HG02840 (cell line): Measurements from ENCODE around the gene SCGB3A1.

ENCODE experiments used
- ATAC-seq: cut with Tn5 transposase; IDR thresholded peaks from one replicate; pipeline ENCODE4 v1.9.1; 2021; ENCODE audit warnings: mild to moderate bottlenecking, moderate library complexity, moderate number of reproducible peaks; ENCODE audit not compliant: unreplicated experiment, low FRiP score

The SCGB3A1 gene

DNA sequence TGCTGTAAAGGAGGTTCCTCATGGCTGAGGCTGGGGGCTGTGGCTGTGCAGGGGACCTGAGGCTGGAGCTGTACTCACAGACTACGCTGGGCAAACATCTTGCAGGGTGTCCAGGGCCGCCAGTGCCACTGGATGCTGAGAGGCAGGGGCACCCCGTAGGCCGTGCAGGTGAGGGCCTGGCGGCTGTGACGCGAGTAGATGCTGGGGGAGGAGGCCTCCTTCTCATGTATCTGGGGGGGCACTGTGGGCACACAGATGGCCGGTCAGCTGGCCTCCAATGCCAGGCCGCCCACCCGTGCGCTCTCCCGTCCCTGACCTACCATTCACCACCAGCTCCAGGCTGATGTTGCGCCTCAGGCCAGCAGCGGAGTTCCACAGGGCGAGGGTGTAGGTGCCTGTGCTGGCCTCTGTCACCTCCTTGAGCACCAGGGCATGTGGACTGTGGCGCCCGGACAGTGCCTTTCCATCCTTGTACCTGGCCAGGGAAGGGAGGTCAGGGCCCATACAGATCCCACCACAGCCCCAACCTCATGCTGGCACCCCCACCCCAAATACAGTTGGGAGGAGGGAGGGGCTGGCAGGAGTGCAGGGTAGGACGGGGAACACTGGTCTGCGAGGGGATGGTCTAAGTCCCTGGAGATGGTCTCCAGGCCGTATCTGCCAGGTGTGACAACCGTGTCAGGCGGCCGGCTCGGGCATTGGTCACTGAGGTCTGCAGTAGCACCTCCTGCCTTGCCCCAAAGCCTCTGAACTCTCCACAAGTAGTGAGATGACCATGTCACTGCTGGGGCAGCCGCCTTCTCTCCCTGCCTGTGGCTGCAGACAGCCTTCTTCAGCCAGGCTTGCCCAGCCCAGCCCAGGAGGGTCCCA lies 34.7 kb upstream of the SCGB3A1 start:
- no peak for ATAC-seq

DNA sequence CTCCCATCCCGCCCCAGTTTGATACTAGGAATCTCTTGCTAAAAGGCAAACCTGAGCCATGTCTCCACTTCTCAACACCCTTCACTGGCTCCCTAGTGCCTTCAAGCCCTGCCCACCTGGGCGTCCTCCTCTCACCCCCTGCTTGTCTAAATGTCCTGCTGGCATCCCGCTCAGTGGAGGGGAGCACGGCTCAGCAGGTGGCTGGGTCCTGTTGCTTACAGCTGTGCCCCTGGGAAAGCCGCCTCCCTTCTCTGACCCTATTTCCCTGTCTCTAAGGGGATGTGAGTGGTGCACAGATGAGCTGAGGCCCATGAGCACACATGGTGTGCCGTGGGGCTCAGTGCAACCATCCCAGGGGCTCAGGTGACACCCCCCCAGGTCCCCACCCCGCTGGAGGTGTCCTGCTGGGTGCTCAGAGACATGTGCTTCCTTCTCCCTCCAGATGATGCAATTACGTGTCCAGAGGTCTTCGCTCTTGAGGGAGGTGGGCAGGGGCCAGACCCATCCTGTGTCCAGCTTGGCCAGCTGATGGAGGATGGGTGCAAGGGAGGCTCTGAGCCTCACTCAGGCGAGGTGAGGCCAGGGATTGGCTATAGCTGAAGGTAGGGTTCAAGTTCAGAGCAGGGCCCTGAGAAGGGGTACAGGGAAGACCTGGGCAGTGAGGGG lies 34.0 kb upstream of the SCGB3A1 start:
- ATAC-seq: no peak

DNA sequence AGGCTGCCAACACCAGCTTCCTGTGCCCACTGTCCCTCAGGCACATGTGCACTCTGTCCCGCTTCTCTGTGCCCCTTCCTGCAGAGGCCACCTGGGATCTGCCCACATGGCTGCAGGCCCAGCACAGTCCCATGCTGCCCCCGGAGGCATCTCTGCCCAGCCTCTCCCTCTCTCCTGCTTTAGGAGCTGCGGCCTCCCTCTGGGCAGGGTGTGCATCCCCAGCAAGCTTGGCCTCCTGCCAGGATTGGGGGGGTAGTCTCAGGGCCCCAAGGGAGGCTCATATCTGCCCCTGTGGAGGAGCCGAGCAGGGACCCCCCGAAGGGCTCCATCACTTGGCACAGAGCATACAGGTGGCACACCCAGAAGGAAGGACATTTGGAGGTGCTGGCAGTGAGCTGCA lies 33.3 kb upstream of the SCGB3A1 start:
- no peak for ATAC-seq

GRCh38 chr5:180623844-180624243 lies 32.5 kb upstream of the SCGB3A1 start:
- no peak for ATAC-seq

- no peak for ATAC-seq
These were observed 32.1 kb upstream of the SCGB3A1 start for GRCh38 chr5:180623411-180623834.

GRCh38 chr5:180622910-180623309 lies 31.6 kb upstream of the SCGB3A1 start:
- ATAC-seq: no peak

DNA sequence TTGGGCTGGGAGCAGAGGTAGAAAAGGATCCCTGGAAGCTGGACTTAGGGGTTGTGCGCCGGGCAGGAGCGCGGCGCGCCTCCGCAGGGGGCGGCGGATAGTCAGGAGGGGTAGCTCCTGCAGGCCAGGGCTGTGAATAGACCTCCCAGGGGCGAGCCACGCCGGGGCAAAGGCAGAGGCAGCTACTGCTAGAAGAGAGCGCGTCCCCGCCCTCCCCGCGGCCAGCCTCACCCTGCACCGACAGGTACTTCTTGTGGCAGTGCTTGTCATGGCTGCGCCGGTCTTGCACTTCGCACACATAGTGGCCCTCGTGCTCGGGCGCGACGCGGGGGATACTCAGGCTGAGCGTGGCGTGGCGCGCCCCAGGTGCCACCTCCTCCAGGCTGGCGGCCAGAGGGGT lies 30.0 kb upstream of the SCGB3A1 start:
- ATAC-seq: no peak

DNA sequence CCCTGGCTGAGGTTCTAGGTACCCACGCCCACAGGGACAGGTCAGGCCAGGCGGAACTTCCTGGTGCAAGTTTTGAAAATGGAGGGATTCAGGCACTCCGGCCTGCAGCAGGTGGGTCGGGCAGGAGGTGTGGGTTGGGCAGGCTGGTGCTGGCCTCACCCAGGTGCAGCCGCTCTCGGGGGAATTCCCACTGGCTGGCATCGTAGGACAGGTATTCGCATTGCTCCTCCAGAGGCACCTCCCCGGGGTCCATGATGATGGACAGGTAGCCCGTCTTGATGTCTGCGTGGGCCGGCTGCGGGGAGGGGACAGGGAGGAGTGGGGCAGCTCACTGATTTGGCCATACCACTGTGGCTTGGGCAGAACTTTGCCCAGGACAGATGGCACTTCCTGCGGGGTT lies 28.7 kb upstream of the SCGB3A1 start:
- no peak for ATAC-seq

GRCh38 chr5:180619563-180619915 lies 28.2 kb upstream of the SCGB3A1 start:
- no peak for ATAC-seq

DNA sequence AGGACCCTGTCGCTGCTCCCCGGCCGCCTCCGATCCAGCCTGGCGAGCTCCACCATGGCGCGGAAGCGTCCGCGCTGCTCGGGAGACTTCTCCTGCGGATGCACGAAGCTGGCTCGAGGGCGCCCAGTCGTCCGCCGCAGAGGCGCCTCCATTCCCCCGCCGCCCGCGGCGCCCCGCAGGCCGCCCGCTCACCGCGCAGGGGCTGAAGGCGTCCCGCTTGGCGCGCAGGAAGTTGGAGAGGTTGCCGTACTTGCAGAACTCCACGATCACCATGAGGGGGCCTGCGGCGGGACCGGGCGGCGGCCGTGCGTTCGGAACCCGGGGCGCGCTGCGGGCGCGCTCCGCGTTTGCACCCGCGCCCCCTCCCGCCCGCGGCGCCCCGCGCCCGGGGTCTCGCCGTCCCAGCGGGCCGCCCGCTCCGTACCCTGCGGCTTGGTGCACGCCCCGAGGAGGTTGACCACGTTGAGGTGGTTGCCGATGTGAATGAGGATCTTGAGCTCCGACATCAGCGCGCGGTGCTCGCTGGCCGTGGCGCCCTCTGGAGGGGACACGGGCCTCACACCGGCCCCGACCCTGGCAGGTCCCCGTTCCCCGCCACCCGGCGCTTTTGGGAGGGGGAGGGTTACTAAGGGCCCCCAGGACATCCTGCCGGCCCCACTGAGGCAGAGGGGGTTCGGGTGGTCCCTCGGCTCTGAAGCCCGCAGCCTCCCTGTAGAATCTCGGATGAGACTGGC lies 27.7 kb upstream of the SCGB3A1 start:
- no peak for ATAC-seq

GRCh38 chr5:180618487-180618828 lies 27.2 kb upstream of the SCGB3A1 start:
- no peak for ATAC-seq

DNA sequence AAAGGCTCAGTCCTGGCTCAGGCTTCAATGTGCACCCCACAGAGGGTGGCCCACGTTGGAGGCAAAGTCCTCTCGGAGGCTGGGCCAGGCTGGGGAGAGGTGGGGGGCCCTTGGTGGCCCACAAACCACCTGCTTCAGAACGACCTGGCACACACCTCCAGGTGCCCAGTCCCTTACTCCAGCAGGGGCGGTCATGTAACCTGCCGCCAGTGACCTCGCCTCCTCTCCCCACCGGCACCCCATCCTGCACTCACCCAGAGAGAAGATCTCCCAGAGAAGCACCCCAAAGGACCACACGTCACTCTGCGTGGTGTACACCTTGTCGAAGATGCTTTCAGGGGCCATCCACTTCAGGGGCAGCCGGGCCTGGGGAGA lies 22.5 kb upstream of the SCGB3A1 start:
- ATAC-seq: no peak

DNA sequence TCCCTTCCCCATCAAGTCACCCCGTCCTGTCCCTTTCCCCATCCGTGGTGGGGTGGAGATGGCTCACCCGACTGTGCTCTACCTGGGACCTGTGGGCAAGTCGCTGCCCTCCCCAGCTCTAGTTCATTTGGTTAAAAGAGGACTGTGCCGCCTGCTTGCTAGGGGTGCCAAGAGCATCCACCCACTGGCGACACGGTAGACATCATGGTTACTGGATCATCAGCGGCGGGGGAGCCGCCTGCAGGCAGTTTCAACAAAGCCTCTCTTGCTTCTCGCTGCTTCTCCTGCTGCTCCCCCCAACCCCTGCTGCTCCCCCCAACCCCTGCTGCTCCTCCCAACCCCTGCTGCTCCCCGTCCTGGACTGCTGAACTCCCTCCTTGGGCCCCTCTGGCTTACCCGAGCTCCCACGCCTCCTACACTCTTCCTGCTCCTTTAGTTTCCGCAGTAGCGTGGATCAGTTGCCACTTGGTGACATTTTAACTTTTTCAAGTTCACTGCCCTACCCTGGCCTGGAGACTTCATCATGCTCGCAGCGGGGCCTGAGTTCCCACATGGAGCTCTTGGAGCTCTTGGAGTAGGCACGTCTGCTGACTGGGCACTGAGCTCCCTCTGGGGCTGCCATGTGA lies 22.0 kb upstream of the SCGB3A1 start:
- ATAC-seq: no peak

GRCh38 chr5:180612683-180613082 lies 21.4 kb upstream of the SCGB3A1 start:
- no peak for ATAC-seq

GRCh38 chr5:180611140-180611850 lies 20.0 kb upstream of the SCGB3A1 start:
- no peak for ATAC-seq

- no peak for ATAC-seq
These were observed 18.7 kb upstream of the SCGB3A1 start for GRCh38 chr5:180609817-180610550.

DNA sequence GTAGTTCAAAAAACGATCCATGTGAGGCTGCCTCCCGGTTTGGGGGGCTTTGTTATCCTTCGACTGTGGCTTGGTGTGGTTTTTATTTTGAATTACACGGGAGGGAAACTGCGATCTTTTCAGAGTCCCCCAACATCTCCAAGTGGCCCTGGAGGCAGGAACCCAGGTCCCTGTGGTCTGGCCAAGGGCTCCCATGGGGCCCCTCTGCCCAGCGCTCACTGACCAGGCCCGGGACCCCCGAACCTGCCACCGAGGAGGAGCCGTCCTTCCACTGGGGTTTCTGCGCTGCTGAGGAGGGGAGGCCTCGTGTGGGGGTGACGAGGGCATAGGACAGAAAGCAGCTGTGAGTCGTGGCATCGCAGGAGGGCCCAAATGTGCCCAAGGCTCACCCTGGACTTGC lies 18.1 kb upstream of the SCGB3A1 start:
- ATAC-seq: no peak

GRCh38 chr5:180608572-180609310 lies 17.4 kb upstream of the SCGB3A1 start:
- ATAC-seq: no peak
